HEK293 (cell line): Measurements from ENCODE around the gene WAPL.

Experiments used
- BCL11A ChIP-seq: fragments of 450-650 bp; formaldehyde crosslinking; IDR thresholded peaks from 2 replicates; pipeline ENCODE4 v1.5.1; 2016; ENCODE audit warnings: low read depth, missing biosample characterization, missing genetic modification characterization
- ZNF274 ChIP-seq, 2 experiments: fragments of 200-500 bp in 1 of 2; fragments of 450-650 bp in 1 of 2; sonication (Bioruptor generic) in 1 of 2; formaldehyde crosslinking in 1 of 2; IDR thresholded peaks; 2 replicates each; pipeline versions ENCODE4 v1.5.1 to v1.6.1; 2014 to 2016; ENCODE audit warnings: borderline replicate concordance in 1 of 2, inconsistent platforms in 1 of 2, low read length in 1 of 2, missing biosample characterization in 1 of 2, missing genetic modification characterization in 1 of 2

GRCh38 chr10:86489071-86489810 is 32.4 kb downstream of the WAPL start:
- TF ChIP-seq ZNF274 (IDR thresholded peaks at IDR 0.05; ENCODE audit: low read length), result no peak
- no peak for TF ChIP-seq ZNF274 (tag by site-specific recombination; IDR thresholded peaks at IDR 0.05; ENCODE audit: borderline replicate concordance)
- TF ChIP-seq BCL11A, result no peak
